HL-60/S4 (cell line): Measurements from ENCODE around the gene ZNF506.
"Not testable (repeated sequence)": the region's sequence is repeated elsewhere in the genome, so short reads cannot be mapped to it uniquely, and the experiment has no call there.

Experiments used
- in situ Hi-C: fragments of 300-500 bp; cut with MboI; formaldehyde crosslinking; loops from 2 replicates; pipeline ENCODE4 v1.14.3; 2022; ENCODE audit warnings: low sequenced_read_pairs

The ZNF506 gene

DNA sequence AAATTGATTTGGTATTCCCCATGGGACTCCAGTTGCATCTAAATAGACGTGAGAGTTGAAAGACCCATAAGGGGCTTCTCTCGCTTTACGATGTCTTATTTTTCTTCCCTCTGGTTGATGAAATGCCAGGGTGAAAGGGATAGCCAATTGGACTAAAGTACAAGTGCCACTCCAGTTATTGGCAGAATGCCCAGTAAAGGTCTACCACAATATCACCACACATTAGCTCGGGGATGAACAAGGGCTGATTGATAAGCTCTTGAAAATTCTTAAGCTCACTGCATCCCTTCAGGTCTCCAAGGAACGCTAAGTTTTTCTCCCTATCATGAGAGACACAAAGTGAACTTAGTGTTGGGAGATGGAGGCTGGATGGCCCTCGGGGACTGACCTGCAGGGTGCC, 39.8 kb downstream of the ZNF506 start:
- in situ Hi-C loops, result not testable (repeated sequence)

DNA sequence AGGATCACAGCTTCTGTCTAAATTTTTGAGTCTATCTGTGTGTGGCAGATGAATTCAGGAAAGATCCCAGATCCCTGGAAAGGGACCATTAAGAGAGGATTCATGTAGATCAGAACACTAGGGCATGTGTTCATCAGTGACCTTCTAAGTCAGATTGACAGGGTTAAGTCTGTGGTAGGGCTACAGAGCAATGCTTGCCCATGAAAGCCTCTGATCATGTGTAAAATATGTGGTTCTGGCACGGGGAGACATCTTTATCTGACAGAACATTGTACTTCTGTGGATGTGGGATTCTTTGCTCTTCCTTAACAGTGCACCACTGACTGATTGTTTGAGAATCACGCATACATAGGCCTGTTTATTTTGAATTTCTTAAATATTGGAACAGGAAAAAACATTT, 42.9 kb downstream of the ZNF506 start:
- in situ Hi-C loops, result no loop called here

DNA sequence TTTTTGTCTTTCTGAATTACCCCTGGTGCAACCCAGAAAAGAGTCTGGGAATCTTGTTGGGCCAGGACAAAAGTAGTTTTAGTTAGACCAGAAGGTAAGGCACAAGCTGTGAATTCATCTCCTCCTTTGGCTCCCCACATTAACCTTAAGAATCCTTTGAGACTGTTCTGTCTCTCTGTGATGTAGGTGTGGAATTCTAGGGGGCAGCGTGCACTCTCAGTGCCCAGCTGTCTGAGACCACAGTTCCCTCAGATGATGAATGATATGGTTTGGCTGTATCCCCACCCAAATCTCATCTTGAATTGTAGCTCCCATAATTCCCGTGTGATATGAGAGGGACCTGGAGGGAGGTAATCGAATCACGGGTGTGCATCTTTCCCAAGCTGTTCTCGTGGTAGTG, 43.9 kb downstream of the ZNF506 start:
- in situ Hi-C loops, result no loop called here

DNA sequence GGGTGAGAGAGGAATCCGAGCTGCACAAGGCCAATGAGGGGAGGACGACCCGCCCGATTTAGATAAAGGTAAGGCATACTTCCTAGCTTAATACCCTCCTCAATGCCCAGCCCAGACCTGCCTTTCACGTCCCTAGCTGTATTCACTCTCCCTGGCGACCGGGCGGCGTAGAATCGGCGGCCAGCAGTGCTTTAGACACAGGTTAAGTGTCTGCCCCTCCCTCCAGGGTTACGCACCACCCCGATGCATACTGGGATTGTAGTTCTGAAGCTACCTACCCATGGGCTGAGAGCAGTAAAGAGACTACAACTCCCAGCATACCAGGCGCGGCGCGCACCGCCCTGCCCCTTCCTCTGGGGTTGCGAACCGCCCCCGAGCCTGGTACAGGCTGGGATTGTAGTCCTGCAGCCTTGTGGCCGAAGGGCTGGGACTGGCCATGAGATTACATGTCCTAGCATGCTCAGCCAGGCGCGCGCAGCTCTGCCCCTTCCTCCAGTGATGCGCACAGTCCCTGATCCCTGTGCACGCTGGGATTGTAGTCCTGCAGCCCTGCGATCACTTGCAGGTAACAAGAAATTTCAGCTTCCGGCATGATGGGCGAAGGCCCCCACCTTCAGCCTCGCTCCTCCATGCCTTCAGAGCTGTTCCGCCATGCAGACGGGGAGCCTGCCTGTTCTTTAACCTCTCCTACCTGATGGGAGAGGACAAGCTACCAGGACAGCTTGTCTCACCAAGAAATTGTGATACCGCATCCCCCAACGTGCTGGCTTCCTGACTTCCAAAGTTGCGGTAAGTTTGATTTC, 45.1 kb downstream of the ZNF506 start:
- in situ Hi-C loops, result no loop called here

DNA sequence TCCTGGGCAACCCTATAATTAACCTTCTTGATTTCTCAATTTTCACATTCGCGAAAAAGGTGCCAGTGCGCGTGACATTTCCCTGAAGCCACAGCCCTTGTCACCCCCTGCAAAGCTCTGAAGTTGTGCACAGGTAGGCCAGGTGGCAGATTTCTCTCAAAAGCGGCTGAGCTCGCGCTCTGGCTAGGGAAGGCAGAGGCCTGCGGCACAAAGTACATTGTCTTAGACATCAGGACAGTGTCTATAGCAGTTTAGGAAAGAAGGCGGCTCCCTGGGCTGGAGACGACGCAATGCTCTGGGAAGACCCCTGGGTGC, 45.7 kb downstream of the ZNF506 start:
- in situ Hi-C loops, result no loop called here

DNA sequence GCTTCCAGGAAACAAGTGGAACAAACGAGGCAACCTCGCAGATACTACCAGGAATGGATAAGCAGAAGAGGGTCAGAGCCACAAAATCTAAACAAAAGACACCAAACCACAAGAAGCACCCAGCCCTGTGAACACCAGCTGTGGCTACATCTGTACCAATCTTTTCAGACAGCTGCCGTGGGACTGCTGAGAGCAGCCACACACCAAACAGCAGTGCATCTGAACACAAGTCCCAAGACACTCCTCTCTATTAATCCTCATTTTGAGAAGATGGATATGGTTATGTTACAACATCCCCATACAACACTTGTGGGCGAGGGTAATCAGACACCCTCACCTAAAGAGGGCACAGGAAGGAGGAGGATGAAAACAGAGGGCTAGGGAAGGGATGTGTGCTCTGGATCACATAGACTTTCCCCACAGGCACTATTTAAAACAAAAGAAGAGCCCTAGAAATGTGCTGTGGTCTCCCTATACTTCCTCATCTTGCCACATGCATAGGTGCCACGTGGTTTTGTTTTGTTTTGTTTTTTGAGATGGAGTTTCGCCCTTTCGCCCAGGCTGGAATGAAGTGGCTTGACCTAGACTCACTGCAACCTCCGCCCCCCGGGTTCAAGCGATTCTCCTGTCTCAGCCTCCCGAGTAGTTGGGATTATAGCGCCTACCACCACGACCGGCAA, 47.1 kb downstream of the ZNF506 start:
- in situ Hi-C loops, result no loop called here

DNA sequence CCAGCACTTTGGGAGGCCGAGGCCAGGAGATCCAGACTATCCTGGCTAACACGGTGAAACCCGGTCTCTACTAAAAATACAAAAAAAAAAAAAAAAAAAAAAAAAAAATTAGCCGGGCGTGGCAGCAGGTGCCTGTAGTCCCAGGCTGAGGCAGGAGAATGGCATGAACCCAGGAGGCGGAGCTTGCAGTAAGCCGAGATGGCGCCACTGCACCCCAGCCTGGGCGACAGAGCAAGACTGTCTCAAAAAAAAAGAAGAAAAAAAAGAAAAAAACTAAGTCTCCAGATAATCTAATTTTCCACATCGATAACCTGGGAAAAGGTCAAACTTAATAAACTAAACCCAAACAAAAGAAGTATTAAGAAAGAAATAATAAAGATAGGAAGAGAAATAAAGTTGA, 49.6 kb downstream of the ZNF506 start:
- in situ Hi-C loops, result not testable (repeated sequence)

DNA sequence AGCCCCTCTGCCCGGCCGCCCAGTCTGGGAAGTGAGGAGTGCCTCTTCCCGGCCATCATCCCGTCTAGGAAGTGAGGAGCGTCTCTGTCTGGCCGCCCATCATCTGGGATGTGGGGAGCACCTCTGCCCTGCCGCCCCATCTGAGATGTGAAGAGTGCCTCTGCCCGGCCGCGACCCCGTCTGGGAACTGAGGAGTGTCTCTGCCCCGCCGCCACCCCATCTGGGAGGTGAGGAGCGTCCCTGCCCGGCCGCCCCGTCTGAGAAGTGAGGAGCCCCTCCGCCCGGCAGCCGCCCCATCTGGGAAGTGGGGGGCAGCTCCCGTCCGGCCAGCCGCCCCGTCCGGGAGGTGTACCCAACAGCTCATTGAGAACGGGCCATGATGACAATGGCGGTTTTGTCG, 51.6 kb downstream of the ZNF506 start:
- in situ Hi-C loops, result not testable (repeated sequence)

DNA sequence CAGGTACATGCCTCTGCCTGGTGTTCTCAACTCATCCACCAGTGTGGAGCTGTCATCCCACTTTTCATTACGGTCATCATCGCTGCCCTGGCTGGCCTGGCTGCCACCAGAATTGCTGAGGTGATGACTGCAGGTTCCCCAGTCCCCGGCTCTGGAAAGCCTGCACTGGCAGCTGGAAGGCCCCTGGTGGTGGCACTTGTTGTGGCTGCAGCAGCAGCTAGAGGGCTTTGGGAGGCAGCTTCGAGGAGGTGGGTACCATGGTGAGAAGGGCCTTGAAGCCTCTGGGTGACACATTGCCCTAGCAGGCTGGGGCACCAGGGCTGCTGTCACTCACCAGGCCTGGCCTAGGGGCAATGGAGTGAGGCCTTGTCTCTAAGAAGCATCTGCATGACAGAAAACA, 63.4 kb downstream of the ZNF506 start:
- in situ Hi-C loops, result no loop called here

DNA sequence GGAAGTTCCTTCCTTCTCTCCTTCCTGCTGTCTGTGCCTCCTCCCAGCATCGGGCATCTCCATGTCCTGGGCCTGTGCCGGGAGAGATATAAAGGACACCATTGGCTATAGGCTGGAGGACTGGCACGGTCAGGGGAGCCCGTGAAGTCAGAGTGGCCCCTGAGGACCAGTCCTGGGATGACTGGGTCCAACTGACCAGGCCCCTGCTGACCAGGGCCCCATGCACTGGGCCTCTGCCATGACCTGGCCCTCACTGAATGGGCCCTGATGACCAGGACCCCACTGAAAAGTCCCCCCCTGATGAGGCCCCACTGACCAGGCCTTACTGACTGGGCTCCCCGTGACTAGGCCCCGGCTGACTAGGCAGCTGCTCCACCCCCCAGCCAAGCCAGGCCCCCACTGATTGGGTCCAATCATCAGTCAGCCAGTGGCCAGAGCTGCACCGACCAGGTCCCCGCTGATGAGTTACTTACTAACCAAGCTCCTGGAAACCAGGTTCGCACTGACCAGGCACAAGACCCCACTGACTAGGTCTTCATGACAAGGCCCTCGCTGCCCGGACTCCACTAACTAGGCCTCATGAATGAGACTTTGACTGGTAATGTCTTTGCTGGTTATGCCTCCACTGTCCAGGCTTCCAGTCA, 68.7 kb downstream of the ZNF506 start:
- in situ Hi-C loops, result no loop called here

DNA sequence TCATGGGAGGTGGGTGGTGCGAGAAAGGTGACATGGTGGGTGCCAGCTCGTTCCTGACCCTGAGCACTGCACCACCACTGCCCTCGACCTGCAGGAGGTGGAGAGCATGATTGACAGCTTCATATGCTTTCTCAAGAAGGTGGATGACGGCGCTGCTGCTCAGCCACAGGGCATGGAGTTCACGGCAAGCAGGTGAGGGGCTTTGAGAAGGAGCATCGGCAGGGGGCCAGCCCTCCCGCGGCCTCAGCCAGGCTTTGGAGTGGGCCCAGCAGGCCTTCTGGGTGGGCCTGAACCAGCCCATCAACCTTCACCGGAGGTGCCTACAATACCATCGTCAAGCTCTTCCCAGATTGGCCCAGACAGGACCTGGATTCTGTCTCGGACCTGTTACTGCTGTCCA, 69.7 kb downstream of the ZNF506 start:
- in situ Hi-C loops, result no loop called here

DNA sequence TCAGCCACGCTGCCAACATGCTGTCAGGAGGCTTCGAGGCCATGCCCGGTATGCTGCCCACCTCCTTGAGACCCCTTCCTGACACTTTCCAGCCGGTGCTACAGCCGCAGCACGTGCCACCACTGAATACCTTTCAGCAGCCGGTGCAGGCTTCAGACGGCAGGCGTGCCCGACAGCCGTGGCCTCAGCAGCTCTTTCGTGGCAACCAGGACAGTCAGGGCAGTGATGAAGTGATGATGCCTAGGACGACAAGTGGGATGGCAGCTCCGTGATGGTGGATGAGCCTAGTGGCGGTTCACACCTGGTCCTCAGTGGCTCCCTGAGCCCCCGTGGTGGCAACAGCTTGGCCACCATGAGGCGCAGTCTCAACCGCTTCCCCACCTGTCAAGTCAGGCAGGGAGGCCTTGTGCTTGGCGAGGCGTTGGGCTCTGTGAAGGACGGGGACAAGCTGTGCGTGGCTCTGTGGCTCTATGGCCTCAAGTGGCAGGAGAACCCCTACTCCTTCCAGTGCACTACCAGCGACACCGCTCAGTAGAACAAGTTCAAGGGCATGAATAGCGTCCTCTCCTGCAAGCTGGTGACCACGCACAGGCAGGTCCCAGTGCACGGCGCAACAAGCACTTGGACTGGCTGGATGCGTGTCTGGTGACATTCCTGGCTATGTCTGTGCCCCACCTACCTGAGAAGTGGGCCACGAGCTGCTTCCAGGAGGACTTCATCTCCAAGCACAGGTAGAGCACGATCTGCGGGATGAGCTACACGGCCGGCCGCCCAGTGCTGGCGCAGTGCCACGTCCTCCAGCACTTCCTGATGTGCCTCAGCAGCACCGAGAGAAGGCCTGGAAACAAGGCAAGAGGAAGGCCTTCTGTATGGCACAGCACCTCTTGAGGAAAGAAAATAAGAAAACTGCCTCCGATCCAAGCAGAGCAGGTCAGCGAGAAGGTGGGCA, 70.4 kb downstream of the ZNF506 start:
- in situ Hi-C loops, result no loop called here

DNA sequence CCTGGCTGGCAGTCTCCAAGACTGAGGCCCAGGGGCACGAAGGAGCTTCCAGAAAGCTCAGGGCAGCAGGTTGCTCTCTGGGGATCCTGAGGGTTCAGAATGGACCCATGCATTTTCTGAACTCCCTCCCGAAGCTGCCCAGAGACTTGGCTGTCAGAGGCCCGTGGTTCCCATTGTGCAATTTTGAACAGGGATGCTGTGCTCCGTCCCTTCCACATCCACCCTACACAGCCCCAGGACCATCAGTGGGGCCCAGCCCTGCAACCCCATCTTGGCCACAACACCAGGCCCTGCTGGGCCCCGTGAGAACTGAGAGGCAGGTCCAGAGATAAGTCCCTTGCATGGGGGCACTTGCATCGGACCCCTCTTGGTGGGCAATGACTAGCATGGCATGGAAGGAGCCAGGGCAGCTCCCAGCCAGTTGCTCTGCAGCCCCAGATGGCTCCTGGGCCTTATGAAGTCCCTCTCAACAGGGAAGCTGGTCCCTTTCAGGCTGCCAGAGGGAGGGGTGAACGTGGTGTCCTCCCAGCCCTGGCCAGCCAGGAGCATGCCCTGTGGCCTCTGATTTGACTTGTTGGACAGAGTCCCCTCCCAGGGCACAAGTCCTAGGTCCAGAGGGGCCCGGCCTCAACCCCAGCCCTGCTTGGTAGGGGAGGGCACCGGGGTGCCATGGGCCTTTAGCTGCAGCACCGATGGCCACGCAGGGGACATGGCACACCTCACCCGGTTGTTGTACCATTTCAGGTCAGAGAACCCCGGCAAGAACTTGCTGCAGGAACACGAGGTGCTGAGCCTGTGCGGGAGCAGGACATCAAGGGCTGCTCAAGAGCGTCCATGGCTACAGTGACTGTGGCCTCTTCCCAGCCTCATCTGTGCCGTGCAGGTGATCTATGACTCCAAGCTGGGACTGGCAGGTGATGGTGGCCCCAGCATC, 71.4 kb downstream of the ZNF506 start:
- in situ Hi-C loops, result no loop called here

DNA sequence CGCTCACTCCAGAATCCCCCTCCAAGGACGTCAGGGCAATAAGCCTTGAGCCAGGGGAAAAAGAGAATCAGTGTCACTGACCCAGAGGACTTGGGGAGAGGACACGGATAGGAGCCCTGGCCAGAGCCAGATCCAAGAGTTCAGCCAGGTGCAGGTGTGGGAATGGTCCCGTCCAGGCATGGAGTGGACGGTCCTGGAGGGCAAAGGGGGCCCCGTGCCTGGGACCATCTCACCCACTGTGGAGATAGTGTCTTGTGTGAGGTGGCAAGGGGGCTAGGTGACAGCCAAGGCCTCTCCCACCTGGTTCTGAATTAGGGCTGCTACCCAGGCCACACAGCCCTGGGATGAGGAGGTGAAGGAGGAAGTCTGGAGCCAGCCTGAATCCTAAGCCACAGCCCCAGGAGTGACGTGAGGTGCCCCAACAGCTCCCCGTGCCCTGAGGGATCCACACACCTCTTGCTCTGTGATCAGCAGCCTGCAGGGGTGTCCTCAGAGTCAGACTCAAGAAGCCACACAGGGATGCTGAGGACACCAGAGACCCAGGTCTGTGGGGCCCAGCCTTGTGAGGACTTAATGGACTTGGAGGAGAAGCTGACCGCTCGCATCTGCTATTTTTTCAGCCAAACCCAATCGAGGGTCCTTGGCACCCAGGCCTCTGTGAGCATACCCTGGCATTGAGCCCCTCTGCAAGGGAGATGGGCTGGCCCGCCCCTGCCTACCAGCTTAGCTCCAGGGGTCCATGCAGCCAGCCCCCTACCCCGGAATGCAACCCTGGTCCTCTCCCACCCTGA, 72.2 kb downstream of the ZNF506 start:
- in situ Hi-C loops, result no loop called here

DNA sequence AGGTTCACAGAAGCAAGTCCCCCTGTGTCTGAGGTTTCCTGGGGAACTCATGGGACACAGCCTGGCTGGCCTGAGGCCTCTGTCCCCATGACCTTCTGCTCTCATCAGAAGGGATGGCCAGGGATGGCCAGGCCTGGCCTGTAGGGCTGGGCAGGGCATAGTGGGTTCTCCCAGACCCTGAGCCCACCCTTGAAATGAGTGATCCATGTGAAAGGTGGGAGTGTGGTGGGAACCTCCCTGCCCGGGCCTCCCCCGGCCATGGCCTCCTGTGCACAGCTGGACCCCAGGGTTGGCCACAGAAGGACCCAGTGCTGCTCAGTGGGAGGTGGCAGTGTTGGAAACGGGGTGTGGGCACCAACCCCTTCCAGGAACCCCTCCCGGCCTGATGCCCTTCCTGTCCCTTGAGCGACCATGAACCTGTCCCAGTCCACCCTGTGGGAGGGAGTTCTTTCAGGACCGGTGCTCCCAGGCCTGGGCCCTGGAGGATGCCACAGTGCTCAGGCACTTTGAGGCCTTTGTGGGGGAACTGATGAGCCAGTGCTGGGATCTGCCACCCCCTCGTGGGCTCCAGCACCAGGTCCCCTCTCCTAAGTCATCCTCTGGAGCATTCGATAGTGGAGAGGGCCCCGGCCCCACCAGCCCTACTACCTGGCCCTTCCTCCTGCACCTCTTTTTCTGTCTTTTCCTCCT, 73.2 kb downstream of the ZNF506 start:
- in situ Hi-C loops, result no loop called here

DNA sequence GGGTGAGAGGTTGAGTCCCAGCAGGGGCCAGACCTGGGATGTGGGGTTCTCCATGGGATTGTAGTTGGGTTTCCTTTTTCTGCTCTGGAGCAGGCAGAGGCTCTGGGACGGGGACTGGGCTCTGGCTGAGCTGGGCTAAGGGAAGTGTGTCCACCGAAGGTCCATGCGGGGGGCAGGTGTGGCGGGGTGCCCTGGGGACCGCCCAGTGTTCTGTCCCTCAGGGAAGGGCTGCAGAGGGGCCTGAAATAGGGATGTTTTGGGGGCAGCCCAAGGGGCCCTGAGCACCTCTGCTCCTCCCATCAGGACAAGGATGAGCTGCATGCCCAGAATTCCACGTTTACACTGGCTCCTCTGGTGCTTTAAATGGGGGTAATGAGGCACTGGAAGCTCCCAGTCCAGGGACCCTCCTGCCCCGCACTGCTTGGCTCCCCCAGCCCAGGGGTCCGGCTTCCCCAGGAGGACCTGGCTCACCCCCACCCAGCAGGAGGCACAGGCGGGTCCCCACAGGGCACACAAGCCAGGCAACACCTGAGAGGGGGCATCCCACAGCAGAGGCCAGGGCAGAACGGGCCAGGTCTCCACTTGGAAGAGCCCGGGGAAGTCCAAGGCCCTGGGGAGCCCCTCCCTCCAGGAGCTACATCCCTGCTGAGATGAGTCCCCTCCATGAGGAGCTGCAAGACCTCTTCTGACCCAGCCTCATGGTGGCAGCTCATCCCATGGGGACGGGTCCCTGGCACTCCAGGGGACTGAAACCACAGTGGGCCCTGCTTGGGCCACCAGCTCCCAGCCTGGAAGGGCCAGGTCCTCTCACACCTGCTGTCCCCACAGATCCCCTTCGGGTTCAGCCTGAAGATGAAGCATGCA, 74.0 kb downstream of the ZNF506 start:
- in situ Hi-C loops, result no loop called here

DNA sequence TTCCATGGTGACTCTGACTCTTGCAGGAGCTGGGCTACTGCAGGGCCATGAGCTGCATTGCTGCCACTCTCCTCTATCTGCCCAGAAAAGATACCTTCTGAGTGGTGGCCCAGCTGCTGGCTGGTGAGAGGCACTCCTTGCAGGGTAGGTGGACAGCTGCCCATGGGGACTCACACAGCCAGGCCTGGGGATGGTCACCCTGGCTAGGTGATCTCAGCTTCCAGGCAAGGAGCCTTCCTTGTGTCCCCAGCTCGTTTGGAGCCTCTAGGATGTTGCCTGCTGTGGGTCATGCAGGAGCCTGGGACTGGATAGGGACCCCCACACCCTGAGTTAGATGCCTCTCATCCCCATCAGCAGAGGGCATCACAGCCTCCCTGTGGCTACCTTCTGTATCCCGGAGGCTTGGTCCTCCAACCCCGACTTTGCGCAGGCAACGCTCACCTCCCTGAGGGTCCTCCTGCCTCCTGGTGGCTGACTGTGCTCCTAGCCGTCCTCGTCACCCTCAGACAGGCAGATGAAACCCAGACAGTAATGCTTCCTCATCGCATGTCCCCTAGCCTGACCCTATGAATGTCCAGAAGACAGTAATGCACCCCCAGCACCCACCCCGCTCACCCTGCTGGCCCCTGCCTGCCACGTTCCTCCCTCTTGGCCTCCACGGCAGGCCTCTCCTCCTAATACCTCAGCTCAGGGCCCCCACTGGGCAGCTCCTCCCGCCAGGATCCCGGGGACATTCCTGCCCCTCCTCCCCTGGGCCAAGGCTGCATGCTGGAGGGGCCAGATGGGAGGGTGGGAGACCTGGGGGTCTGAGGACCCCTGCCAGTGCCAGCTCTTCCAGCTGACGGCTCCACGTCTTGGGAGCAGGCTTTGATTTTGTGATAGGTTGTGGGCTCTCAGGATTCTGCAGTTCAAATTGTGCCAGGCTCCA, 75.0 kb downstream of the ZNF506 start:
- in situ Hi-C loops, result no loop called here
